Renal pelvis (tissue), 4 donors: ENCODE data around the gene XPO5. TPM values are rescaled to one million over a fixed set of nuclear protein-coding genes. Genes with fewer than 3 reads are reported as not detected.
"Not testable (repeated sequence)": the region's sequence is repeated elsewhere in the genome, so short reads cannot be mapped to it uniquely, and the experiment has no call there.

Experiments
- DNase-seq: peaks from one replicate; pipeline ENCODE4 v3.0.0-alpha.2; 2013
- polyA plus RNA-seq, 3 donors: library from polyadenylated mRNA; unstranded; fragments of 120-200 nt; gene quantifications; one replicate each; pipeline ENCODE4 v1.2.1, GENCODE V29; 2013; ENCODE audit not compliant: insufficient read length in 3 of 3

XPO5 gene
- polyA plus RNA-seq, 3 donors: 44.3 to 65.3 (median 60.6) TPM

DNA sequence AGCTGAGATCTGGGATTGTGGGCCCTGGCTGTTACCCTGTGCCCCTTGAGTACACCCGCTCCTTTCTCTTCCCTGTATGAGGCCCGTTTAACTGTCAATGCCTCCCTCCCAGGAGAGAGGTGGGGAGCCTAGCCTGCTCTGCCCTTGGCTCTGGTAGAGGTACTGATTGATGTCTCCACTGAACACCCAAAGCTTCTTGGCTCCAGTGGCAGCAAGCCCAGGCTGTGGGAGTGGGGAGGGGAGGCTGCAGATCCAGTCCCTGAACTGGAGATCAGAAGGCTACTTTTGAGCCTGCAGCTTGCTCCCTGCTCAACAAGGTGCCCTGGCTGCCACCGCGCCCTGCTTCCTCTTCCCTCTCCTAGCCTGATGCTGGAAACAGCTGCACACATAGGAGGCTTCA is 73.2 kb downstream of the XPO5 start:
- DNase-seq: no peak

DNA sequence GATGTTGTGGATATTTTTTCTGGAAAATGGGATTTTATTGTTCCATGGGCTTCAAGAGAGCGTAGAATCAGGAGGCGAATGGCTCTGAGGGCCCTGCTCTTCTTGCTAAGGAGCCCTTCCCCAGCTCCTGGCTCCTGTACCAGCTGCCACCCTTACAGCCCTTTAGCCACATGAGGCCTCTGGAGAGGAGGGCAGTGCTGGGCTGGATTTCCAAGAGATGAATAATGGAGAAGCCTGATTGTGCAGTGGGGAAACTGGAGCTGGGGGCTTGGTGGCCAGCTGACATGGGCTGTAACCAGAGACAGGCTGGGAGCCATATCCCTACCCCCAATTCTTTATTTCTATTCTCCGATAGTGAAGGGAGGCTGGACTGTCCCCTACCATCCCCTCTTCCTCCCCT is 74.9 kb downstream of the XPO5 start:
- DNase-seq: no peak

DNA sequence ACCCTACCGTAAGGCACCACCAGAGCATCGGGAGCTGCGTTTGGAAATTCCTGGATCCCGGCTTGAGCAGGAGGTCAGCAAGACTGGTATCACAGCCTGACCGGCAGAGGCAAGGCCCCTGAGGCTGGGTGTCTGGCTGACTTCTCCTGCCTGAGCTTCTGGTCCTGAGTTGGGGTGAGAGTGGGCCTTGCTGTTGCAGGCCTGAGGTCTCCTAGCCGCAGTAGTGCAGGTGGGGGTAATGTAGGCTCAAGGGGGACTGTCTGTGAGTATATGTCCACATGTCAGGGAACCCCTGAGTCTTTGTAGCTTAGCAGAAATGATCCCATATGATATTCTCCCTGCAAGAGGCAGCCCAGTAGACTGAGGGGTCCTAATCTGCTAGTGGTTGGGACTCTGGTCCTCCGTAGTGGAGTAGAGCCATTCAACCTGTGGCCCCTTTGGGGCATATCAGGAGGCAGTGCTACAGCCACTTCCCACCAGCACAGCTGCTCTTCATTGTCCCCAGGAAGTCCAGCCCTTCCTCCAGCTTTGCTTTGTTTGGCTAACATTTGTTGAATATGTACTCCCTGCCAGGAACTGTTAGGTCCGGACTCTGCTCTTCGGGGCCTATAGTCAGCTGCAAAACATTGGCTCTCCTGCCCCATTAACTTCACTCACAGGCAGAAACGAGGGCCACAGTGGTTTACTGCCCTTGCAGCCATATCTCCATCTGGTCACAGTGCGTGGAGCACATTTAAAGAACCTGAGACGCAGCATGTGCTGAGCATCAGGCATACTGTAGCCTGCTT is 76.6 kb downstream of the XPO5 start:
- DNase-seq: no peak

DNA sequence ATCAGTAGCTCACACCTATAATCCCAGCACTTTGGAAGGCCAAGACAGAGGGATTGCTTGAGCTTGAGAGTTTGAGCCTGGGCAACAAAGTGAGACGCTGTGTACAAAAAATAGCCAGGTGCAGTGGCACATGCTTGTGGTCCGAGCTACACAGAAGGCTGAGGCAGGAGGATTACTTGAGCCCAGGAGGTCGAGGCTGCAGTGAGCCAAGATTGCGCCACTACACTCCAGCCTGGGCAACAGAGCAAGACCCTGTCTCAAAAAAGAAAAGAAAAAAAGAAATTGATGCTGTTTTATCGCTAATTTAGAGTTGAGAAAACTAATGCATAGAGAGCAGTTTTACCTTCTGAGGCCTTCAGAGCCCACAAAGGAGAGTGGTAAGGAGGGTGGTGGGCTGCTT is 77.5 kb downstream of the XPO5 start:
- not testable (repeated sequence) for DNase-seq

DNA sequence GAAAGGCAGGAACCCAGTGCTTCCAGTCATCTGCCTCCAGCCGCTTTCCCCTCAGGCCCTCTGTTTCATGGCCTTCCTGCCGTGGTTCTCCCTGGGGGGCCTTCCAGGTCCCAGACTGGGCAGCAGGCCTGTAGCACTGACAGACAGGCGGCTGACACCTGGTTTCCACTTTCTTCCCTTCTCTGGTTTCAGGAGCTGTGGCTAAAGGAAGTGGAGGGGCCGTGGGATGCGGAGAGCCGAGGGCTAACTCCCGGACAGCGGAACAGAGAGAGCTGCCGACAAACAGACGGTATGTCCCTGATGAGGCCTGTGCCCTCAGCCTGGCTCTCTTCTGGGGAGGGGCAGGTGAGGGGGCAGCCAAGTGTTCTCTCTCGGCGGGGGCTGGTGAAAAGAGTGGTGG is 78.1 kb downstream of the XPO5 start:
- no peak for DNase-seq

DNA sequence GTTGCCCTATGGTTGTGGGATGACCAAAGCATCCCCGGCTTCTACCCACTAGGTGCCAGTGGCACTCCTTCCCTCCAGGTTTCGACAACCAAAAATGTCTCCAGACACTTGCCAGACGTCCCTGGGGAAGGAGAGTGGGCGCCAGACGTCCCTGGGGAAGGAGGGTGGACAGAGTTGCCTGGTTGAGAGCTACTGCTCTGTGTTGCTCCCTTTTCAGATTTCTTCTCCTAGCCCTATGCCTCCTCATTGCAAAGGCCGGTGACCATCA is 78.8 kb downstream of the XPO5 start:
- DNase-seq: no peak

DNA sequence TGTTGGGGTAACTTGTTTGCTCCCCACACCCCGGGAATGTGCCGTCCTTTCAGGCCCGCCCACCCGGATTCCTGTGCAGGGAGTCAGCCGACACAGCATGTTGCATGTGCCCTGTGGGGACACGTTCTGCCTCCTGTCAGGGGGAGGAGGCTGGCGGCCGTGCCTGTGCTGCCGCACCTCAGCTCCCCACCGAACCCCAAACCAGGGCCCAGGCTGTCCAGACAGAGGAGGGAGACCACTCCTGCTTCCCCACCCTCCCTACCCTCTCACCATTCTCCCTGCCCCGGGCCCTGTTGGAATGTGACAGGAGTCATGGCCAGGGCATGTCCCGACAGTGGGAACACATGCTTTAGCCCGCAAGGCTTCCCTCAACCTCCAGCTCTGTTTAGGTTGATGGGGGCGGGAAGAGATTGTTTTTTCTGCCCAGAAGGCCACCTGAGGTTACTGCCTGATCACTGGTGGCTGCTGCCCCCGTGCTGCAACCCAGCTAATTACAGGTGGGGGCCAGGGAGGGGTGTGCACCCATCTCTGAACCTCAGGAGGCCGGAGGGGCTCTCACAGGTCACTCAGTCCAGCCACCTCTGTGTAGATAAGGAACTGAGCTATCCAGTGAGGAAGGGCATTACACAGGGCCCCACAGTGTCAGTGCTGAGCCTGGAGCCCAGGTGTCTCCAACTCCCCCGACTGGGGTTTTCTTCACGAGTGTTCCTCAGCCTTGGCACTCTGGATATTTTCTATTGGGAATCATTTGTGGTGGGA is 79.3 kb downstream of the XPO5 start:
- DNase-seq: no peak

DNA sequence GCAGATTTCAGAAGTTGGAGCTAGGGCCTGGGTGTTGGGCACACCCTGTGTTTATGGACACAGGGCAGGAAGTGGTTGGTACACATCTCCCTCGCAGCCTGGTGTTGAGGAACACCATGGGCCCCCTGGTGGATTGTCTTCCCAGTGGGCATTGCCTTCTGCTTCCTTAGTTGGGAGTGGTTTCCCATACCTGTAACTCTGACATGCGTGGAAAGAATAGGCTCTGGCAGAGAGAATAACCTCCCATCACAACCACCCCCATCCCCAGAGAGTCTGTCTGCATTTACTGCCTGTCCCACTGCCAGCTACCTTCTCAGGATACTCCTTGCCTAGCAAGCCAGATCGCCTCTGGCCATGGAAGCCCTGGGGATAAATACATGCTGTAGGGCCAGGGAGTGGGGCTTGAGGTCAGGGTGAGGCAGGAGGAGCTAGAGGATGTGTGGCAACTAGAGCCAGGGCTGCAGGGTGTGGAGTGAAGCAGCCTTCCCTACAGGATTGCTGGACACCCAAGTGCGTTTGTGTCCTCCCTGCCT is 80.4 kb downstream of the XPO5 start:
- DNase-seq: no peak

DNA sequence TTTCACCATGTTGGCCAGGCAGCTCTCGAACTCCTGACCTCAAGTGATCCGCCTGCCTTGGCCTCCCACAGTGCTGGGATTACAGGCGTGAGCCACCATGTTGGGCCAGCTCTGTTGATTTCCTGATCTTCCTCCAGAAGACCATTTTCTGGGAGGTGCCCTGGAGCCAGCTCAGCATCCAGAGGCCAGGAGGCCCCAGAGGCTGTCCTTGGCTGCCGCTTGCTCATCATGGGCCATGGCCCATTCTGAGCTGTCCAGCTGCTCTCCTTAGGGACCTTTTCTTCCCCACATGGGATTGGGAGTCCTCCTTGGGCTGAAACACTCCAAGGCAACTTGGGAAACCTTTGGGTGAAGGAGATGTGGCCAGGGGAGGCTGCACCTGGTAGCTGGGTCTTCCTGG is 81.1 kb downstream of the XPO5 start:
- DNase-seq: no peak

DNA sequence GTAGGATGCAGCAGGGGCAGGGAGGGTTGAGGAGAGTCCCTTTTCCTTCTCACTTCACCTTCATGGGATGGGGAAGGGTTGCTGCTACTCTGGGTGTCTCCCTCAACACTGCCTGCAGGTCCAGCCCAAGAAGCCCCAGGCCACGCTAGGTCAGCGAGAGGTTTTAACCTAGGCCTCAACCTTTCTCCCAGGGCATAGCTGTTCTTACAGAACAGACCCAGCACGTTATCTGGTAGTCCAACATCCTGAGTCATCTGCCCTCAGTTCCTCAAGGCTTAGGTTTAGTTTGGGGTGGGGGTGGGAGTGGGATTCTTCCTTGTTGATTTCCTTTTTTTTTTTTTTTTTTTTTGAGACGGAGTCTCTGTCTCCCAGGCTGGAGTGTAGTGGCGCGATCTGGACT is 81.5 kb downstream of the XPO5 start:
- no peak for DNase-seq

DNA sequence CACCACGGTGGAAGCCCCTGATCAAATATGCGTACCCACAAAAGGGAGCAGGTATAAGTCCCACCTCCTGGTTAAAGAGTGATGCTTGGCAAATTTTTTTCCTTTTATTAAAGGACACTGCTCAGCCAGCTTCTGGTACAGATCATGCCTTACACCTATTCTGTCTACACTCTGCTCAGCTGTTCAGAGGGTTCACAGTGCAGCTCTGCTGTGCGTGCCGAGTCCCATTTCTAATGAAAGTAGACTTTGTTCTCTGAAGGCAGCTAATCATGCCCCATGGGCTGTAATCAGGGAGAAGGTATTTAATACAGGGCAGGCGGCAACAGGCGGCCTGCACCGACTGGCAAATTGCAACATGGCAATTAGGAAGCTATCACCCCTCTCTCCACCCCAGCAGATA is 82.0 kb downstream of the XPO5 start:
- DNase-seq: no peak

DNA sequence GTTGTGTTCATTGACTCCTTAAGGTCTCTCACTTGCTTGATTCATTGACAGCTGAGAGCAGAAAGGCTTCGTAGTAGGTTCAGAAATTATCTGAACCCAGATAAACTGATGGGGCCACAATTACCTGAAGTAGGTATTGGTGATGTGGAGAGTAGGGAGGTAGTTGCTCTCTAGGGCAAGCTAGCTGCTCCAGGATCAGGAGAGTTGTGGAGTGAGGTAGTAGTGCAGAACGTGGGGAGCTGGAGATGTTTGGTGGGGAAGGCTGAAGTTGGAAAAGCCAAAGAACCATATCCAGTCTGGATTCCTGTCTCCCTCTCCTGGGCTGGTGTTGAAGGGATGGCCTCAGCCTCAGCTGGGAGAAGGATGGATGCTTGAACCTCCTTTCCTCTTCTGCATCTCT is 82.6 kb downstream of the XPO5 start:
- no peak for DNase-seq

DNA sequence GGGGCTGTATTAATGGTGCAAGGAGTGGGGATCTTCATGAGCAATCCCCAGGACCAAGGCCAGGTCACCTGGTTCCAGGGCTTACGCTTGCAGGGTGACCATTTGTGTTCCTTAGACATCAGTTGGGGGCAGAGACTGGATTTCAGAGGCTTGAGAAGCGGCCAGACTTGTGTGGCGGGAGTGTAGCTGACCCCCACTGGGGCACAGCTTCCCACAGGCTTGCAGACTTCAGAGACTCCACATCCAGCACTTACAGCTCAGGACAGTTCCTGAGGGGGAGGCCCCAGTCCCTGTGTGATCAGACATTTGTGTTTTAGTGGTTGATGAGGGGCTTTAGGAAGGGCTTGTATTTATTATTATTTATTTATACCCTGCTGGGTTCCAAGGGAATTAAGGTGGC is 83.2 kb downstream of the XPO5 start:
- DNase-seq: no peak

DNA sequence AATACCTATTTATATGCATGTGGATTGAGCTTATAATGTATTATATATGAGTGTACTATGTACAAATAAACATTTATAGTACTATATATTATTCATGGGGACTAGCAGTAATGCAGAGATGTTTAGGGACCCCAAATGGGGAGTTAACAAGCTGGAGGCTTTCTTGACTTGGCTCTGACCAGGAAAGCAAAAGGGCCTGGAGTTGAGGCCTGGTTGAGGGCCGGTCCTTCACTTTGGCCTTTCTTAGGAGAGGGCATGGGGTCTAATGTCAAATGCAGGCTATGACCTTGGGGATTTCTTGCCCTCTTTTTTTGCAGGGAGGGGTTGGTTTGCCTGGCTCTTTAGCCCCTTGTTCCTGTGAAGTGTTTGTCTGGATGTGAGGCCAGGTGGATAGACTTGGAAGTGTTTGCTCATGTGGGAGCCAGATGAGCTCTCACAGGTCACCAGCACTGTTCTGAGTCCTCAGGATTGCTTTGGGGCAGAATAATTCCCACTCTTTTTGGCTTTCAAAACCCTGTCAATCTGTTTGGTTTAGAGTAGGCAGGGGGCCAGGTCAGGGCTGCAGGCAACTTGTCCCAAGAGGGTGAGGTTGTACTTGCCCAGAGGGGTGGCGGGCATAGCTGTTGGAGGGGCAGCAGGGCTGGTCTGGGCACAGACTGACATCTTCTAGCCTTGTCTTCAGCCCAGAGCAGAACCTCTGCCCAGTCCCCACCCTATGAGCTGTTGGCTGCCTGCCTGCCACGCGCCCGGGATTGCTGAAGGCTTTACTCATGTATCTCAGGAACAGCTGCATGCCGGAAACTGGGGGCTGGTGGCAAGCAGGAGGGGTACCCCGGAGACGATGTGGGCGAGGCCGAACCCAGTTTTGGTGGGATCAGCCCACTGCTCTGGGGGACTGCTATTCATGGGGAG is 83.8 kb downstream of the XPO5 start:
- DNase-seq: no peak

DNA sequence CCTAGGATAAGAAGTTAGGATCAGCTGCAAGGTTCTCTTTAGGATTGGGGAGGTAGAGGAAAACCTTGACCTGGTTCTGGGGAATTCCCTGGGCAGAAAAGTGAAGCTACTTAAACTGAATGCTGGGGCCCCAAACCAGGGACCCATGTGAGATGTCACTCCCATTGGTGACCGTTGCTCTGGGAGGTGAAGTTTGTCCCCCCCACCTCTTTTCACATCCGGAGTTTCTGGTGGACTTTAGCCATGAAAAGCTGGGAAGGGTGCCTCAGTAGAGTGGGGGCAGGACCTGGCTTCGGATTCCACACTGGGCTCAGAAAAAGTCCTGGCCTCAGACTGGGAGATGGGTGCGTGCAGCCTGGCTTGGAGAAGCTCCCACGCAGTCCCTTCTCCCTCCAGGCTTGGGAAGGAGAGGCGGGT is 85.3 kb downstream of the XPO5 start:
- no peak for DNase-seq

DNA sequence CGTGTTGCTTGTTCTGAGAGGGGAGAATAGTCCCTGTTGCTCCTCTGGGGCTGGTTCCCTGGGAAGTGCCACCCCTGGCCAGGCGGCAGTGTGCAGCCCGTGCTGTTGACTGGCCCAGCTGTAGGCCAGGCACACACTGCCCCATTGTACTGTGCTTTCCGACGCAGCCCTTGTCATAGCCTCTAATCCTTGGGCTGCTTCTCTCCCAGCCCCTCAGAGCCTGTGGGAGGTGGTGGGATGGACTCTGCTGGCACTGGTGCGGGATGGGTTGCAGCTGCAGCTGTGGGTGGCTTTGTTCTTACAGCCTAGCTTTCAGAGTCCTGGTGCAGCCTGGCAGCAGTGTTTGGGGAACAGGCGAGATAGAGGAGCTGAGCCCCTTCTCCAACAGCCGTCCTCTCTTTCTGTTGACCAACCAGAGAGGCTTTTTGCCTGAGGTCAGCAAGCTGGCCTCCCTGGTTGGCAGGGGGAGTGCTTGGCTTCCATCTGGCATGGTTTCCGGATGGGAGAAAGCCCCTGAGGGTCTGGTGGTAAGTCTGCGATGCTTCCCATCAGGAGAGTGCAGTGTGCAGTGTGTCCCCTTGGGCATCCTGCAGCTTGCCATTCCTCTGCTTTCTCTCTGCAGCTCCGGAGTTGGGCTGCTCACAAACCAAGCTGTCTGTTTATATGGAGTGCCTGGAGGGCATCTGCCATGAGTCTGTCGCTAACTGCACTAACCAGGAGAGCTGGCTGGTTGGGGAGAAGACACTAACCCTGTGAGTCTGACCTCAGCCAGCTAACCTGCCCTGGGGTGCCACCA is 86.4 kb downstream of the XPO5 start:
- DNase-seq: no peak

DNA sequence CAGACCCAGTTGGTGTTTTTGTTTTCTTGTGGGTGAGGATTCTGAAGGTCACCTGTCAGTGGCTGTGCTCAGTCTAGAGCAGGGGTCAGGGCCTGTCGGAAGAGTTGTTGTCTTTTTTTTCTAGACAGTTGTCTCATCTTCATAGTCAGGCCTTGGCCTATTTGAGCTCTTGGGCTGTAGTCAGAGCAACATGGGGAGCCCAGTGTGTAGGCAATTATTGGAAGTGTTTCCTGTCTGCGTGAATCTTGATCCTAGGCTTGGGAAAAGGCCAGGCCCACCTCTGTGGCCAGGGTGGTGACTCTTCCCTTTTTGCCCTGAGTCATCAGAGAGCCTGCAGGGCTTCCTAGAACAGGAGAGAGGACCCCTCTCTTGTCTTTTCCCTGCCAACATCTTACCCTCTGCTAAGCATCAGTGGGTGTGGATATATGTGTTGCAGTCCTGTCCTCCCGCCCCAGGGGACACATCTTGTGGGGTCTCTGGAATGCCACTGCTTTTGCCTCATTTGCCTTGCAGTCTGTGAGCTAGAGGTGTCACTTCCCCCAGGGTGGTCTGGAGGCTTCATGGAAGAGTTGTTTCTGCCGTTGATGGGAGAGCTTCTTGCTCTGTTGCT is 87.1 kb downstream of the XPO5 start:
- DNase-seq: no peak

DNA sequence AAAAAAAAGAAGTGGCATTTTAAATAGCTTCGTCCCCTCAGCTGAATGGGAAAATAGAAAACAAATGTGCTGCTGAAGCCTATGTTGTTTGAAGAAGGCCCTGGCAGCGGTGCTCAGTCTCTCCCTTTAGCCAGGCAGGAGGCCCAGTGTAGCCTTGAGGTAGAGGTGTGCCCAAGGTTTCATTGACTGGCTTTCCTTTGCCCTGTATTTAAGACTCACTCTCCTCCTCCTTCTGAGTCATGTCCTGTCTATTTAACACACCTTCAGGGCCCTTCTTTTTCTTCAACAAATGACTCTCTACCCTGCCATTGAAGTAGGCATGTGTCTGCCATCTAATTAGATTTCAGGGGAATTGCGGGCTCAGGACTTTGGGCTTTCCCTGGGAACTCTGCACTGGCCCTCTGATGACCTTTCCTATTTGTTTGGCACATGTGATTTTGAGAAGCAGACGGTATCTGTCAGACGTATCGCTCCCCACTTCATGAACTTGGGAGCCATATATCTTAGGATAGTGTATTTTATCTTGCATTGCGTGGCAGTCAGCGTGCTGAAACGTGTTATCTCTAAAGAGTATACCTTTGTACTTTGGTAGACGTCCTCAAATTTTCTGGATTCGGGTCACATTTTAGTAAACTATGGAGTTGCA is 94.1 kb downstream of the XPO5 start:
- no peak for DNase-seq

DNA sequence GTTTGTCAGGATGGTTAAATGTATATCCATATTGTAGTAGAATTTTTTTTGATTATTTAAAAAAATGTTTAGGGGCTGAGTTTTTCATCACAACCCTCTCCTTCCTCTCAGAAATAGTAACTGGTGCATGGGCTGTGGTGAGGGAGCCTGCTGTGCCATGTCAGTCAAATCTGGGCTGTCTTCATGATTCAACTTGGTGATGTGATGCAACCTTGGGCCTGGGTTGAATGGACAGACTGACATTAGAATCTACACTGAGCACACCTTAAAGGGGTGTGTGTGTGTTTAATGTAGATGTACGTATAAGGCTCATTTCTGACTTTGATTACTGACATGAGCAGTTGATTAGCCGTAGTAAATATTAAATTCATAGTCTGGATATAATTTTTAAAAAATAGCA is 94.8 kb downstream of the XPO5 start:
- no peak for DNase-seq

DNA sequence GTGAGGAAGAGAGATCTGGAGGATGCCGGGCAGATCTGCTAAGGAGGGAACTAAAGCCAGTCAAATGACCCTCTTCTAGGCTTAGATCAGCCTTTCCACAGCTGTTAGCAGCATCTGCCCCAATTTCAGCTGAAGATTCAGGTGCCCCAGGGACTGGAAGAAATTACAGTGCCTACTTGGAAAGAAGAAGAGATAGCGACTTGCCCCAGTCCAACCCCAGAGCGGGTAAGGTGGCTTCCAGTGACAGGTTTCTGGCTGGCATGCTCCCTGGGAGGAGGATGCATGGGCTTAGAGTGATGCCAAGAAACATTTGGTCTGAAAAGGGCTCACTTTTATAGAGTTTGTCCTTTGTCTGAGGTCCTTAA is 97.8 kb downstream of the XPO5 start:
- no peak for DNase-seq
